ENCODE measurements around the gene NFS1.
"Not testable (repeated sequence)": the region's sequence is repeated elsewhere in the genome, so short reads cannot be mapped to it uniquely, and the experiment has no call there.

Gene NFS1

DNA sequence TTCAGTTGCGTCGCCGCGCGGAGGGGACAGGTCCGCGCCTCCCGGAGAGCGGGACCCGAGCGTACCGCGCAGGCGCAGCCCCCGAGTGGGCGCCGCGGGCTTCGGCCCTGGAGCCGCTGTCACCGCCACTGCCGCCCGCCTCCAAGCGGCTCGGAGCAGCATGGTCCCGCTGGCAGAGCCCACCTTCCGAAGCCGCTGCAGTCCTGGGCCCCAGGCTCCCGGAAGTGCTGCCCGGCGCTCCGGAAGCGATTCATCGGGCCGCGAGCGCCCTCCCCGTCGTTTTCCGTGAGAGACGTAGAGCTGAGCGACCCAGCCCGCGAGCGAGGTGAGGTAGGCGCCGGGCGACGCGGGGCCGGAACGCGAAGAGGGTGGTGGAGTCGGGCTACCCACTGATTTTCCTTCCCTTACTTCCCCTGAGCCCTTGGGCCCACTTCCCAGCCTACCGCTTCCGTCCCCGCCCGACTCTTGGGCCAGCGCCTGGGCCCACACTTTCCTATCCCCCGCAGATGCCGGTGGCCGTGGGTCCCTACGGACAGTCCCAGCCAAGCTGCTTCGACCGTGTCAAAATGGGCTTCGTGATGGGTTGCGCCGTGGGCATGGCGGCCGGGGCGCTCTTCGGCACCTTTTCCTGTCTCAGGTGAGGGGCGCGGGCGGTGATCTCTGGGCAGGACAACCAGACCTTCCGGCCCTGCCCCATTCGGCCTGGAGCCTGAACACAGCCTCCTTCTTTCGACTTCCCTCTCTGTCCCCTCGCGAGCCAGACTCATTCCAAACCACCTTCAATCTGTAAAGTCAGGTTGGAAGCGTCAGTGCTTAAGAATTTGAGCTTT, at the start of gene NFS1, which contains the start of gene ROMO1:
Gene NFS1, minus strand, starts transcription at position 226 of the 830 bp plus-strand sequence. Its CDS starts 64 bp downstream, at position 162.
Gene ROMO1, plus strand, starts transcription at position 279 of the 830 bp plus-strand sequence. Its CDS starts 228 bp downstream, at position 507.
- peak; percentile 25 for DNase-seq

DNA sequence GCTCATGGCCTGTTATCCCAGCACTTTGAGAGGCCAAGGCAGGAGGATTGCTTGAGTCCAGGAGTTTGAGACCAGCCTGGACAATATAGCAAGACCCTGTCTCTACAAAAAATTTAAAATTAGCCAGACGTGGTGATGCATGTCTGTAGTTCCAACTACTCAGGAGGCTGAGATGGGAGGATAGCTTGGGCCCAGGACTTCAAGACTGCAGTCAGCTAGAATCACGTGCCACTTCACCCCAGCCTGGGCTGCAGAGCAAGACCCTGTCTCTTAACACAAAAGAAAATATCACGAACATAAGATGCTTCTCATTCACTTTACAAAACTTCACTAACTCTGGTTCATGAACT, 45.3 kb upstream of the NFS1 start:
- DNase-seq = not testable (repeated sequence)

DNA sequence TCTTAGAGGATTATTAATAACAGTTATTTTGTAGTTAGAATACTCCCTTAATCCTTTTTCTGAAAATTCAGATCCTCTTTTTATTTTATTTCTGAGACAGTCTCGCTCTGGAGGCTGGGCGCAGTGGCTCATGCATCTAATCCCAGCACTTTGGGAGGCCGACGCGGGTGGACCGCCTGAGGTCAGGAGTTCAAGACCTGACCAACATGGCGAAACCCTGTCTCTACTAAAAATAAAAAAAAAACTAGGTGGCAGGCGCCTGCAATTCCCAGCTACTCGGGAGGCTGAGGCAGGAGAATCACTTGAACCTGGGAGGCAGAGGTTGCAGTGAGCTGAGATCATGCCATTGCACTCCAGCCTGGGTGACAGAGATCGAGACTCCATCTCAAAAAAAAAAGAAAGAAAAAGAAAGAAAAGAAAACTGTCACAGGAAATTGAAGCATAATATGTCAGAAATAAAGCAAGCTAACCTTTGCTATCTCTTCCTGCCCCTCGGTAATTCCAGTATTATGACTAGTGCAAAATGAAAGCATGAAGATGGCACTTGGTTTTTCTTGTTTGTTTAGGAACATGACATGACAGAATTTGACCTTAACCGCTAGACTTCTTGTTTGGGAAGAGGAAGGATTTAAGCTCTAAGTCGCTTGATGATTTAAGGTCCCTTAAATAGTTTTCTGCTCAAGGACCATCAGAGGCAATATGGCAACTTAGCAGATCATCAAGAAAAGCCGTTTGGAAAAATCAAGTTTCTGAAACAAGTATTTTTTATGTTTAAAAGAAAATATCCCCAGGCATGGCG, 44.7 kb upstream of the NFS1 start:
- no peak for DNase-seq

DNA sequence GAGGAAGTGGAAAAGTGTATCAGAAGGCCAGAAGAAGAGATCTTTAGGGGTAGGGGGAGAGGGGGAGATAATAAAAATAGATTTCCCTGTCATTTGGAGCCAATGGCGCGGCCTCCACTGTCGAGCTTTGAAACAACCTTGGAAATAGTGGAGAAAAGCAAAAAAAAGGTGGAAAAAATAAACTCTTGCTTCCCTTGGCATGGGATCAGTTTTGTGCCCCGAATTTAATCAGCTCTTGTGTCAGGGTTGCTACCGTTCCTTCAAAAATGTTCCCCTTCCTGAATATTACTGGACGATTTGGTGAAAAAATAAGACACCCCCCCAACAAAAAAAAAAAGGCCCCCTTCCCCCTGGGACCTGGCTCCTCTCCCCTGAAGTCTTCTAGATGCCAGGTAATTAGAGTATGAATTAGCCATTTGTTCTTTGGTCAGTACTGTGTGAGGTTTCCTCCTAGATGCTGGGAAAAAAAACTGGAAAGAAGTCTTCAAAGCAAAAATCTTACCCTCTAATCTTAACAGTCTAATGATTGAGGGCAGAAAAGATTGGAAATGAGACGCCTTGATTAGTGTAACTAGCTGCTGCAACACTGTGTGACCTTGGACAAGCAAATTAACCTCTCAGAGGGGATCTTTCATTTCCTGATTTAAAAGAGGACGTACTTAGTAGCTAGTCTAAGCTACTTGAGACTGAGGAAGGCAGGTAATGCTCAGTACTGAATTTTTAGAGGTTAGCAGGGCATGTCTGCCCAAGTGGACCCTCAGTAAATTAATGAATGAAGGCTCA, 43.8 kb upstream of the NFS1 start:
- no peak for DNase-seq

DNA sequence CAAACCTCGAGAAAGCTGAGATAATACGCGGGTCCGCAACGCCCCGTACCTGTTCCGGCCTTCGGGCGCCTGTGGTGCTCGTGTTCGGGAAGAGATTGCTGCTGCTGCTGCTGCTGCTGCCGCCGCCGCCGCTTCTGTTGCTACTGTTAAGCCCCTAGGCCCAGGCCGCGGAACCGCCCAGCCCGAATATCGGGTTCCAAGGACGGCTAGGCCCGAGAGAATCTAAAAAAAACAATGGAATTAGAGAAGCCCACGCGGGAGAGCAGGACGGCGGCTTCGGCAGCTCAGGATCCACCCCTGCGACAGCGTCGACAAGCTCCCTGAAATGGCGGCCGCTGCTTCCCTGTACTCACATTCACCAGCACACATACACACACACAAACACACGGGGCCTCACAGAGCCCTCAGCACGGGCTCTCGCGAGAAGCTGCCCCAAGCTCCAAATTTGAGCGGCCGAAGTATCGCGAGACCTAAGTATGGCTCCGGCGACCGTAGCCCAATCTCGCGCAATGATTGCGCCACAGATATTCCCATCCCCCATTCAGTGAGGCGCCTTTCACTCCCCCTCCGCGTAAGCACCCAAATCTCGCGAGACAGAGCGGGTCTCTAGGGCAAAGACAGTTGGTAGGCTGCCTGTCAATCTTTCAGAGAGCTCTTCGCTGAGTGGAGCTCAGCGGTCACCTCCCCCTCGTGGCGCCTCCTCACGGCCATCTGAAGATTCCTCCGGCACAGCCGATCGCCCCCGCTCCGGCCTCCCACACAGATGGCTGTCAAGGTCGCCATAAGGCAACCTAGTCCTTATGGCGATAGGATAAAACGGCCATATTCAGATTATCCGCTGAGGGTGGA, 43.0 kb upstream of the NFS1 start, which contains the start of gene RBM39:
Gene RBM39, minus strand, starts transcription at position 369 of the 849 bp plus-strand sequence. CDS start 1,386 bp downstream, outside the sequence.
- peak; percentile 99 for DNase-seq

DNA sequence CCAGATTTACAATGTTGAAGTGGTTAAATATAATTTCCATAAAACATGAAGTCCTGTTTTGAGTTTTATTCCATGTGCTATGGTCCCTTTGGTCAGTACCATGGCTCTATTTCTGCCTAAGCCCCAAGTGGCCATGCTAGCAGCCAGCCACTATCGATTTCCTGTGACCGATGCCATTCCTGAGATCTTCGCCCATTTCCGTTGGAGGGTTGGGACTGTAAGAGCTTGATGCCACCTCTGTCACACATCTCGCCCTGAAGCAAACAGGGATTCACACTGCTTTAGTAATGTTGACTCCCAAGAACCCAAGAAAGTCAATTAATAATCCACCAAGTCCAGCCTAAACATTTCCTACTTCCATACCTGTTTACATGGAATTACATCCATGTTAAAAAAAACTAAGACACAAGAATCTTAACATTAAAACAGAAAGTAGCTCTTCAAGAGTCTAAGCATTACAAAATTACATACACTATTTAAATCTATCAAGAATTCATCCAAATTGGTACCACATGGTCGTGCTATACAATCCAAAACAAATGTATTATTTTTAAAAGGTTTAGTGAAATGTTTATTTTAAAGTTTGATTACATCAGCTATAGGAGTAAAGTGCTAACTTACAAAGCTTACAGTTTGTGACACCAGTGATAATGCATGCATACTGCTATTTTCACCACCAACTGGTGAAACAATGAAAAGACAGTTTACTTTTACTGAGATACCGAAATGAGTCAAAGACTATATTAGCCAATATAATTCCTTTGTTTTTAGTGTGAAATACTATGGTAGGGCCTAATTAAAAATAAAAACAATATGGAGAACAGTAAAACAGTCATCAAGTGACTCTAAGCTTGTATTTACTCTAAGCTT, 40.4 kb upstream of the NFS1 start:
- DNase-seq = no peak

DNA sequence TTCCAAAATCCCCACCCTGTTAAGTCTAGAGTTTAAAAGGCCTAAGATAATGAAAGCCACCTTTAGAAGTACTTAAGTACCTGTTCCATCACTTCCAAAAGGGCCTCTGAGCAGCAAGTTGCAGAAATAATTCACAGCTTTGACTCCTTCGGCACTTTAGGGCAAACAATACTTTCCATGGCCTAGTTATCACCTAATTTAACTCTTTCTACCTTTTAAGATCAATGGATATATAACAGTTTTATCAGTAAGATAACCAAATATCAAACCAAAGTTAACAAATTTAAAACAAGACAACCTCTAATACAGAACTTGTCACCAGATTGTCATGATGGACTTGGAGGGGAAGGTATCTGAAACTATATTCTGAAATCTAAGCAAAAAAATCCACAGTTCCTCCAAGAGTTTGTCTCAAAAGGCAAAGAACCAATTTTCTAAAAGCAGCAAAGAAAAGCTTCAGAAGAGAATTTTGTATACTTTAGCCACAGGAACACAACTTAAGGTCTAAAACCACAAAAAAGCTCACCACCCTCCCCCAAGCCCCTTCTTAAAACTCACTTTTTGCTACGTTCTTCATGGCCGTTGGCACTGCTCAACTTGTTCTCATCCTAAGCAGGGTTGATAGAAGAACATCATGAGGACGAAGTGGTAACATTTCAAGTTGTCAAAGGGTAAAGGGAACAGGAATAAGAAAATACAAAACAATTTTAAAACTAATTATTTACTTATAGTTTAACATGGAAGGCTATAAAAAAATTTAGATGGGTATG, 39.4 kb upstream of the NFS1 start:
- DNase-seq = no peak

DNA sequence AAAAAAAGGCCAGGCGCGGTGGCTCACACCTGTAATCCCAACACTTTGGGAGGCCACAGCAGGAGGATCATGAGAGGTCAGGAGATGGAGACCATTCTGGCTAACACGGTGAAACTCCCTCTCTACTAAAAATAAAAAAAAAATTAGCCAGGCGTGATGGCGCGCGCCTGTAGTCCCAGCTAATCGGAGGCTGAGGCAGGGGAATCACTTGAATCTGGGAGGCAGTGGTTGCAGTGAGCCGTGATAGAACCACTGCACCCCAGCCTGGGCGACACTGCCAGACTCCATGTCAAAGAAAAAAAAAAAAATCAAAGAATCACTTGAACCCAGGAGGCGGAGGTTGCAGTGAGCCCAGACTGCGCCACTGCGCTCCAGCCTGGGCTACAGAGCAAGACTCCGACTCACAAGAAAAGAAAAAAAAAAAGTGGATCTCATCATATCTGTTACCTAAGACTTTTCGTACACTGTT, 38.7 kb upstream of the NFS1 start:
- no peak for DNase-seq

DNA sequence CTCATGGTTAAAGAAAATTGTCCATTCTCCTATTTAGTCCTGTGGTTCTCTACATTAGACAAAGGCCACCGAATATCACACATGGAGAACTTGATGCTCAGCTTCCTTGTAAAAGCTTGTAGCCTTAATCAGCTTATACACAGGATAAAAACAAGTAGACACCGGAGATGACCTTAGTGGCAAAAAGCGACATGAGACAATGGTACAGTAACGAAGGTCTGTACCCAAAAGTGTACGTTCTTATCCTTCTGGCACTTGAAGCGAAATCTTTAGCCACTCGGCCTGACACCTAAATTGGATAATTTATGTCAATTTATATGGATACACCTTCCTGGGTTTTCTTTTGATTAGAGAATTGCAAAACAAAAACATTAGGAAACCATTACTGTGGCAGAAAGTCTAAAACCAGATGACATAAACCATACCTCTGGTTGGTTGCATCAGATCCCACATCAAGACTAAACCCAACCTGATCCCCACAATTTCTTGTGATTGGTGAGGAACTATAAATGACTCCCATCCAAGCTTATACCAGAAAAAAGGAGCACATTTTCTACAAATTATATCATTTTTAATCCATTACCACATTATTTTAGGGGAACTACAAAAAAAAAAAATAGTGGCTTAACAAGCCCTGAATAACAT, 36.8 kb upstream of the NFS1 start:
- DNase-seq = no peak

DNA sequence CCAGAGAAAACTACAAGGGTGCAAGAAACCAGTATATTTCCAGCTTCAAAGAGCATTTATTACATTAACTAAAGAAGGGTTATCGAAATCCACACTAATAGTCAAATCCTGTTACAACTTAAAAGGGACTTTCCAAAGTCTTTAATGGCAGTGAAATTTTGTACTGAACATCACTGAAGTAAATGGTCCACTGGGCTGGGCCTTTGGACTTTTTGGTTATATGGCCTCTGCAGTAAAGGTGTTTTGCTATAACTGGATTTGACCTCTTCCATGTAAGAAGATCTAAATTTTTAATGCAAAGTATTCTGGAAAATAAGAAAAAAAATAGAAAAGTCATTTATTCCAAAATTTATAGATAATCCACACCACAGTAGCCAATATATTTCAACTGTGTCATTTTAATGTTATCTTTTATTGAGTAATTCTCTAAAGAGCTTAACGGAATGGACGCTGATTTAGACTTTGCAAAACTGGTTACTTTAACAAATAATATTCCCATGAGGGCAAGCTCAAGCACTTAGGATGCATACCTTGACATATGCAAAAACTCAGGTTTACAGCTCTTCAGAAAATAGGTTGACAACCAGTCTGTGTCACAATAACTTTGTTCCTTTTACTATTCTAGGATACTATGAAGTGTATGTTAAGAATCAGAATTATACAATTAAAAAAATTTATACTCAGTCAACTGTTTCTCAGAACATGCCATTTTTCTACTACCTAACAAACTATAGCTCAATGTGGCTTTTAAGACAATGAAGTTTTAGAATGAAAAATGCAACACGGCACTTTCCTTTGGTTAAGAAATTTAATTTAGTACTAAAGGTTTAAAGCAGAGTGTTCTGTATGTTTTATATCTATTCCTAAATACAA, 35.9 kb upstream of the NFS1 start:
- DNase-seq = no peak

DNA sequence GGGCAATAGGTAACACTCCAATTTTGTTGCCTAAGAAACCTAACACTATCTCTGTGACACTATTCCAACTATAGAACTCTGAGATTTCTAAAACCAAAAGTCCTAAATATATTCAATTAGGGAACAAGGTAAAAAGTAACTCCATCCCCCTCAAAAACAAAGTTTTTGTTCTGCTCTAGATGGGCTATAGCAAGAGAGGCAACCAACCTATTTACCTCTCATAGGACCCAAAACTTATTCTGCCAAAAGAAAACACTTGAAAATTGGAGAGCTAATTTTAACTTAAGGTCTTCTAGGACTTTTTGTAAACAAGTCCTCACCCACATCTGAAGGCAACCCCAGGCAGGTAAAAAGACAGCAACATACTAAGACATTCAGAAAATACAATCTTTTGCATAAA, 35.2 kb upstream of the NFS1 start:
- no peak for DNase-seq

DNA sequence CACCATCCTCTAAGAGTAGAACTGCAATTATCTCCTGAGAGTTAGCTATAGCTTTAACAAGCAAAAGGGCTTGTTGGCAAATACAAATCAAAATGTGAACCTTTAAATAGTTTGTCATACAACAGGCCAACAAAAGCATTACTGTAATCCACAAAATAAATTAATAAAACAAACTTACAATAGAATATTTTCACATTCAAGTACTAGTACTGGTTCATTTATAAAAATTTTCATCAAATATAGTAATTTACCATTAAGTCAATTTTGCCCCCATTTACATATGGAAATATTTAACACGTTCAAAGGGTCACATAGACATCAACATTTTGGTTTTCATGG, 33.5 kb upstream of the NFS1 start:
- no peak for DNase-seq

DNA sequence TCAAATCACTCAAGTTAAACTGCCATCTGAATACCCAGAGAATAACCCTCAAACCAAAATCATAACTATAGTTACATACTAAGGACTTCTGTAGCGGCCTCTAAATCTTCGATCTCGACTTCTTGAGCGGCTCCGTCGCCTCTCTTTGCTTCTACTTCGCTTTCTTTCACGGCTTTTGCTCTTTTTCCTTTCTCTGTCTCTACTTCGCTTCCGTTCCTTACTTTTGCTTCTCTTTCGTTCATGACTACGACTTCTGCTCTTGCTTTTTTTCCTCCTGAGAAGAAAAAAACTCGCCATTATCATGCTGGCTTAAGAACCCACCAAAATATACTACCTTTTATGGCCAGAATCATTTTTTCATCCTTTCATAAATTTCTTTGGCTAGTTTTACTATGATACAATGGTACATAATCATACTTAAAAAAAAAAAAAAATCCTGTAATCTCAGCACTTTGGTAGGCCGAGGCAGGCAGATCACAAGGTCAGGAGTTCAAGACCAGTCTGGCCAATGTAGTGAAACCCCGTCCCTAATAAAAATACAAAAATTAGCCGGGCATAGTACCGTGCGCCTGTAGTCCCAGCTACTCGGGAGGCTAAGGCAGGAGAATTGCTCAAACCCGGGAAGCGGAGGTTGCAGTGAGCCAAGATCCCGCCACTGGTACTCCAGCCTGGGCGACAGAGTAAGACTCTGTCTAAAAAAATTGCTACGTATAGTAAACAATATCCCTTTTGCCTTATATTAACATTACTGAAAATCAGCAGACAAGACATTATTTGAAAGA, 32.9 kb upstream of the NFS1 start:
- DNase-seq = no peak

DNA sequence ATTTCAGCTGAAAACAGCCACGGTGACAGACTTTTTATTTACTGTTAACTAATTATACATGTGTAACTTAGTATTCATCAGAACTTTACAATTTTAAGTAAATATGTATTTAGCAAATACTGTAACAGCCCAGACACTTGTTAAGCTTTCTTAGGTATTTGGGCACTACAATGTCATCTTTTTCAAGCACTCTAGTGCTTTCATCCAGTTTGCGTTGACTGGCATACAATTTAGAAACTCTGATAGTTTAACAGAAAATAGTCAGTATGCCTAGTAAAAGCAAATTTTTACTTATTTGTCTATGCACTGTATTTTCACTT, 32.3 kb upstream of the NFS1 start:
- no peak for DNase-seq

DNA sequence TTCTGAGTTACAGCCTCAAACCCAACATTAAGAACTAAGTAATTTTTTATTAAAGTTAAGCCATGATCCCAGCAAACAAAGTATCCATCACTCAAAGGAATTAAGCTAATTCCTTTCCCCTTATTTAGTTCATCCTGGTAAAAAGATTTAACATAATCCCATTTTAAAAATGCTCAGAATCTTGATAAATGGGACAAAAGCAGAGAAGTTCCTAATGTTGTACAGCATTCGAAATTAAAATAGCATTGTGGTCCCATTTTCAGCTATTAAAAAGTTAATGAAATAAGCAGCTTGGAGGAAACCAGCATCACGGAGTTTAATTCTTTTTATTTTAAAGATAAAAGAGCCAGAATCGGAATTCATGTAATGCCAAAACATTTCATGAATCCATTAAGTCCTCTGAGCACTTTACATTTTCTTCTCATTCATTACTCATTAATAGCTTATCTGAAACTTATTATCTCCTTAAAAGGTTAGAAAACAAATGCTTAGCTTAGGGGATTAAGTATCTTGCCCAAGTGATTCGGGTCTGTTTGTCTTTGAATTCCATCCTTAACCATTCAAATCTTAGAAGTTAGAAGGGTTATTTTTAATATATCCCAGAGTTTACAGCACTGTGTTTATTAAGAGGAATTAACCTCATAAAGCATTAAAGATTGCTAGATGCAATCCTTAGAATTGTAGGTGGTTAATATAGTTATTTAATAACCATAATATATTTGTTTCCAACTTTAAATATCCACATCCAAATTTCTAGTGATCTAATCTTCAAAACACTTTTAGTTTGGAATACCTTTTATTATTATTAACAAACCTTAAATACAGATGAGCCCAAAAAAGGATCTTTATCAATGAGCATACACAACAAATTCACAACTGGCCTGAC, 31.7 kb upstream of the NFS1 start:
- DNase-seq = no peak

DNA sequence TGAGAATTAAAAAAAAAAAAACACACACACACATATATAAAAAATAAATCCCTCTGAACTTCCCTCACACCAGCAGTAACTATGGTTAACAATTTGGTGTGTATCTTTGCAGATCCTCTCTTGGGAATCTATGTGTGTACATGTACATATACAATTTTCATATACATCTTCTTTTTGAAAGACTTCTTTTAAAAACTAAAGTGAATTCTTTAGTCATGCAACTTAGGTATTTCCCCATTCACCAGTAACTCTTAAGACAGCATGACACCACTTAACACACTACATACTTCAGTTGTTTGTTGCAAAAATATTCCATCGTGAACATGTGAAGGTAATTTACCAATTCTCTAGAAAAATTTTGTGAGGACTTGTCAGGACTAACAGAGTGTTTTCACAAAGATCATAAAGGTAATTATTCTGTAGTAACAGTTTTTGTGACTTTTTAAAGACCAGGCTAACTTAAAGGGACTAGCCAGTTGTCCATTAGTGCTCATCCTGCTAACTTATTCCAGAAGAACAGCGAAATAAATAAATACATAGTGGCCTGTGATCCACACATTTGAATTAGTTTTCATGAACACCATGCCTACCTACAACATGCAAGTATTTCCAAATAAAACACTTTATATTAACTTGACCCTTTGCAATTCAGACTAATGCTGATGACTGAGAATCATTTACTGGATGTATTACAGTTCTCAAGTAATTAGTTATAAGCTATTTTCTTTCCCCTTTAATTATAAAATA, 30.9 kb upstream of the NFS1 start:
- DNase-seq = no peak

All from NCI-H1436 treated with DMSO at 0.1 percent for 48 hours (cell line).